ENCODE data around the gene CPLANE2.
"Not testable (repeated sequence)": the region's sequence is repeated elsewhere in the genome, so short reads cannot be mapped to it uniquely, and the experiment has no call there.

Gene CPLANE2

GRCh38 chr1:16249596-16250241 is 12.7 kb upstream of the CPLANE2 start:
- ChIA-PET CTCF (interaction anchor here (8.7 kb wide), 1 partner anchor 169 kb away, joined by 70 read pairs; no protein-coding TSS in a partner anchor), POLR2A (no interaction called here)
- TF ChIP-seq, protein P1, sequence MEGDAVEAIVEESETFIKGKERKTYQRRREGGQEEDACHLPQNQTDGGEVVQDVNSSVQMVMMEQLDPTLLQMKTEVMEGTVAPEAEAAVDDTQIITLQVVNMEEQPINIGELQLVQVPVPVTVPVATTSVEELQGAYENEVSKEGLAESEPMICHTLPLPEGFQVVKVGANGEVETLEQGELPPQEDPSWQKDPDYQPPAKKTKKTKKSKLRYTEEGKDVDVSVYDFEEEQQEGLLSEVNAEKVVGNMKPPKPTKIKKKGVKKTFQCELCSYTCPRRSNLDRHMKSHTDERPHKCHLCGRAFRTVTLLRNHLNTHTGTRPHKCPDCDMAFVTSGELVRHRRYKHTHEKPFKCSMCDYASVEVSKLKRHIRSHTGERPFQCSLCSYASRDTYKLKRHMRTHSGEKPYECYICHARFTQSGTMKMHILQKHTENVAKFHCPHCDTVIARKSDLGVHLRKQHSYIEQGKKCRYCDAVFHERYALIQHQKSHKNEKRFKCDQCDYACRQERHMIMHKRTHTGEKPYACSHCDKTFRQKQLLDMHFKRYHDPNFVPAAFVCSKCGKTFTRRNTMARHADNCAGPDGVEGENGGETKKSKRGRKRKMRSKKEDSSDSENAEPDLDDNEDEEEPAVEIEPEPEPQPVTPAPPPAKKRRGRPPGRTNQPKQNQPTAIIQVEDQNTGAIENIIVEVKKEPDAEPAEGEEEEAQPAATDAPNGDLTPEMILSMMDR (IDR thresholded peaks at IDR 0.05; ENCODE audit: control extremely low read depth, extremely low read depth, low read depth, missing control alignments): no peak
- no peak for DNase-seq (ENCODE audit: extremely low spot score)

DNA sequence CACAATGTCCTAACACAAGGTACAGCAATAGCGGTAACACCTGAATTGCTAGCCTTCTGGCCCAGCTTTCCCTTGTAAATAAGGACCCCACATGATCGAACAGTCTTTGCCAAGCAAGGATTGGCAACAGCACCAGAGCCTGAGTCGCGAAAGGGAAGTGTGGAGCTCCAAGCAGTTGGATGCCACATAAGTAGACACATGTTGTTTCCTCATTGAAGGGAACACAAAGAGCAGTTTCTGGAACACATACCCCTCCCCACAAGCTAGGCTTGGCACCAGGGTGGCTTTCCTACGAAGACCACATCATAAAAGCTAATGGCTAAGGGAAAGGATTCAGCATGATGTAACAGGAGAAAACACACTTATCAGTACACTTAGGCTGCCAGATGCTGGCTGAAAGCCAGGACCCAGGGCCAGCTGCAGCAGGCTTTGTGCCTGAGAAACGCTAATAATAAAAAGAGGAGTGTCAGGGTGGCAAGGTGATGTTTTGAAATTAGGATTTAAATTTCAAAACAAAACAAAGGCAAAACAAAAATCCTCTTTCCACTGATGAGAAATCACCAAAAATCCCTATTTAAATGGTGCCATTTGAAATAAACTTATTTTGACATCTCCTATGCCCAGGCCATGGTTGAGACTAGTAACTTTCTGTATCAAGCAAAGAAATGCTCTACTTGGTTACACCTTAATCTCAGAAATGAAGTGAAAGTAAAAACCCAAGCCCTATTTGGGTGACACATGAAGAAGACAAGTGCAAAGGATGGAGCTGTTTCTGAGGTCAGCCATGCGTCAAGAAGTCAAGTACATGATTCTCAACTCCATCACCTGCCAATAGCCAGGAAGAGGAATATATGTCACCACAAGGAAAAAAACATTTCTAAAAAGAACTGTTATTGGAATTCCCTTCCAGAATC is 11.9 kb upstream of the CPLANE2 start:
- CTCF ChIA-PET: interaction anchor here (1.2 to 8.7 kb wide), 4 partner anchors 10 to 168 kb away, joined by 4 to 70 read pairs (median 8); partner anchors contain the start of gene CPLANE2
- TF ChIP-seq, protein P1 (IDR thresholded peaks at IDR 0.05; ENCODE audit: control extremely low read depth, extremely low read depth, low read depth, missing control alignments): no peak
- POLR2A ChIA-PET: no interaction called here
- DNase-seq (ENCODE audit: extremely low spot score): peak; percentile 72

GRCh38 chr1:16248007-16248436 is 11.0 kb upstream of the CPLANE2 start:
- TF ChIP-seq, protein P1 (IDR thresholded peaks at IDR 0.05; ENCODE audit: control extremely low read depth, extremely low read depth, low read depth, missing control alignments): no peak
- POLR2A ChIA-PET: interaction anchor here (0.6 kb wide), 1 partner anchor 472 kb away, joined by 11 read pairs; no protein-coding TSS in a partner anchor
- no peak for DNase-seq (ENCODE audit: extremely low spot score)
- CTCF ChIA-PET: interaction anchor here (0.8 to 8.7 kb wide), 5 partner anchors 11 to 167 kb away, joined by 3 to 70 read pairs (median 6); partner anchors contain the start of gene CPLANE2

GRCh38 chr1:16247441-16247840 is 10.5 kb upstream of the CPLANE2 start:
- CTCF ChIA-PET: interaction anchor here (0.8 to 8.7 kb wide), 5 partner anchors 10 to 166 kb away, joined by 3 to 70 read pairs (median 6); partner anchors contain the start of gene CPLANE2
- TF ChIP-seq, protein P1 (IDR thresholded peaks at IDR 0.05; ENCODE audit: control extremely low read depth, extremely low read depth, low read depth, missing control alignments): no peak
- no peak for DNase-seq (ENCODE audit: extremely low spot score)
- POLR2A ChIA-PET: interaction anchor here (0.6 kb wide), 1 partner anchor 471 kb away, joined by 11 read pairs; no protein-coding TSS in a partner anchor

- DNase-seq (ENCODE audit: extremely low spot score): no peak
- CTCF ChIA-PET: interaction anchor here (2.2 to 8.7 kb wide), 2 partner anchors 10 to 166 kb away, joined by 9 to 70 read pairs; partner anchors contain the start of gene CPLANE2
- TF ChIP-seq, protein P1 (IDR thresholded peaks at IDR 0.05; ENCODE audit: control extremely low read depth, extremely low read depth, low read depth, missing control alignments): no peak
- POLR2A ChIA-PET: no interaction called here
These were observed 10.0 kb upstream of the CPLANE2 start for GRCh38 chr1:16246961-16247360.

GRCh38 chr1:16246239-16246638 is 9.3 kb upstream of the CPLANE2 start:
- CTCF ChIA-PET: interaction anchor here (1.1 to 8.7 kb wide), 3 partner anchors 11 to 165 kb away, joined by 5 to 70 read pairs (median 24); partner anchors contain the start of gene CPLANE2
- DNase-seq (ENCODE audit: extremely low spot score); POLR2A ChIA-PET: not testable (repeated sequence)

Measured in GM10248 (cell line).